ENCODE results near the gene TASL.

DNA sequence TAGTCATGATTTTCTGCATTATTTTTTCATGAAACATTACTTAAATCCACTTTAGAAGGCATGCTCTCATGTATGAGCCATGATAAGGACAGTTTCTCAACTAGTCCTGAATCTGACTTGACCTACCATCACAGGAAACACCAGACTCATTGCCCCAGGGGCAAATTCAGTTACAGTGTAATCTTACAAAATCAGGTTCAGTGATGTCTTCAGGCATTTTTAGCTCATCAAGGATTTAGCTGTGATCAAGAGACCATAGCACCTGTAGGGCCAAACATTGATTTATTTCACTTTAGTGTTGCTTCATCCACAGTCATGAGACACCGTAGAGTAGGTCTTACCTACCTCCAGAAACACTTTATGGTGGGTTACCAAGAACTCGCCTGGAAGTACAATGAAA lies 3.1 kb upstream of the TASL start:
- TF ChIP-seq, protein P1, sequence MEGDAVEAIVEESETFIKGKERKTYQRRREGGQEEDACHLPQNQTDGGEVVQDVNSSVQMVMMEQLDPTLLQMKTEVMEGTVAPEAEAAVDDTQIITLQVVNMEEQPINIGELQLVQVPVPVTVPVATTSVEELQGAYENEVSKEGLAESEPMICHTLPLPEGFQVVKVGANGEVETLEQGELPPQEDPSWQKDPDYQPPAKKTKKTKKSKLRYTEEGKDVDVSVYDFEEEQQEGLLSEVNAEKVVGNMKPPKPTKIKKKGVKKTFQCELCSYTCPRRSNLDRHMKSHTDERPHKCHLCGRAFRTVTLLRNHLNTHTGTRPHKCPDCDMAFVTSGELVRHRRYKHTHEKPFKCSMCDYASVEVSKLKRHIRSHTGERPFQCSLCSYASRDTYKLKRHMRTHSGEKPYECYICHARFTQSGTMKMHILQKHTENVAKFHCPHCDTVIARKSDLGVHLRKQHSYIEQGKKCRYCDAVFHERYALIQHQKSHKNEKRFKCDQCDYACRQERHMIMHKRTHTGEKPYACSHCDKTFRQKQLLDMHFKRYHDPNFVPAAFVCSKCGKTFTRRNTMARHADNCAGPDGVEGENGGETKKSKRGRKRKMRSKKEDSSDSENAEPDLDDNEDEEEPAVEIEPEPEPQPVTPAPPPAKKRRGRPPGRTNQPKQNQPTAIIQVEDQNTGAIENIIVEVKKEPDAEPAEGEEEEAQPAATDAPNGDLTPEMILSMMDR (IDR thresholded peaks at IDR 0.05), result no peak
- no peak for TF ChIP-seq POLR2AphosphoS5 (IDR thresholded peaks at IDR 0.05)
- no peak for TF ChIP-seq POLR2A (IDR thresholded peaks at IDR 0.05)

All from breast epithelium (tissue), 3 donors.